HuH-7.5 (cell line): ENCODE data around the gene PIF1.
"Not testable (repeated sequence)": the region's sequence is repeated elsewhere in the genome, so short reads cannot be mapped to it uniquely, and the experiment has no call there.

Experiments used
- DNase-seq: peaks from one replicate; pipeline ENCODE4 v3.0.0; 2011; ENCODE audit warnings: low spot score

The PIF1 gene

DNA sequence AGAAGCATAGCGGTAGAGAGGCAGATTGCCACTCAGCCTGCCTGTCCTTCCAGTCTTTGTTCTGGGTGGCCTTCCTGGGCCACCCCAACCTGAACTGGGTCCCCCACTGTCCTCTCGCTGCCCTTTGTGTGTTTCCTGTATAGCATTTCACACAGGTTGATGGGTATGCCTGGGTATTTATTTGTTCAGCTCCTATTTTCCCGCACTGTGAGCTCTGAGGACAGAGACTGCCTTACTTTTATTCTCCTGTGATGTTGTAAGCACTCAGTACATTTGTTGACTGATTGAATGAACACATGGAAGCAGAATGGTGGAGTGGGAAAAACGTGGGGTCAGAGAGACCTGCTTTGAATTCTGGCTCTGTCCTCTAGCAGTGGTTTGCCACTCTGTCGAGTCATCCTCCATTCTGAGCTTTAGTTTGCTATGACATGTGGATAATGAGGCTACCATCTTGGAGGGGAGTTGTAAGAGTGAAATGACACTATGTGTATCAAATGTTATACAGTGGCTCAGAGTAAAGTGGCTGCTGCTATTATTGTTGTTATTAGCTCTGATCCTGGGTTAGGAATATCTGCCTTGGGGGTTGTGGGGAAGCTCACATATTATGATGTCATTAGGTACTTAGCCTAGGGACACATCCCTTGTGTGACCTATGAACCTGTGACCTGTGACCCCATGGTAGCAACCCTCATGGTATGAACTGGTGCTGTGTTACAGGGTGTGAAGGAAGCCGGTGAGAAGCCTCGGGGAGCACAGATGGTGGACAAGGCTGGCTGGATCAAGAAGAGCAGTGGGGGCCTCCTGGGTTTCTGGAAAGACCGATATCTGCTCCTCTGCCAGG is 22.6 kb upstream of the PIF1 start:
- no peak for DNase-seq

DNA sequence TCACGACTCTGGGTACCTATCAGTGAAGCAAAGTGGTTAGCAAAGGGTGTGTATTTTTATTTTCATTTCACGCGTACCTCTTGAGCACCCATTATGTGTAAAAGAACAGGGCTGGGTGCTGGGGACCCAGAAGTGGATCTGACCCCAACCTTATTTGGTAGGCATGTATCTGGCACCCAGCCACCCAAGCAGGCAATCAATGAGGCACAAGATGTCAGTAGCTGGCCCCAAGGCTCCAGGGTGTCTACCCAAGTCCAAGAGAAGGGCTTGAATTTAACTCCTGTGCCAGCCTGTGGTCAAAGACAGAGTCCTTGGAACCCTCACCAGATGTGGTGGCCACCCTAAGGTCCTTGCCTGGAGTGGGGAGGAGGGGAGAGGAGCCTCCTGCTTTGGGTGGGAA is 22.0 kb upstream of the PIF1 start:
- no peak for DNase-seq

DNA sequence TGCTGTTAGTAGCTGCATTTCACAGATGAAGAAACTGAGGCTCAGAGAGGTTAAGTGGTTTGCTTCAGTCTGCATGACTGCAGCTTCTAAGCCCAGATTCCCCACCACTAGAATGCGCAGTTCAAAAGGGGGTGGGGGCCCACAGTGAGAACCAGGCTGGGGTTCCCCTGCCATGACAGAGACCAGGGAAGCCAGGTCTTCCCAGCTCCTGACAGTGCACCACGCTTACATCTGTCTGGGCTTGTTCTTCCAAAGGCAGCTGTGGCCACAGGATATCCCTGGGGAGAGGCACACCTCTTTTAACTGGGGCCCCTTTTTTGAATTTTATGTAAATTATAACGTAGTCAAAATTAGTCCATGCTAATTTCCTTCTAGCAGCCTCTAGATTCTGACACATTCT is 21.6 kb upstream of the PIF1 start:
- DNase-seq: no peak

DNA sequence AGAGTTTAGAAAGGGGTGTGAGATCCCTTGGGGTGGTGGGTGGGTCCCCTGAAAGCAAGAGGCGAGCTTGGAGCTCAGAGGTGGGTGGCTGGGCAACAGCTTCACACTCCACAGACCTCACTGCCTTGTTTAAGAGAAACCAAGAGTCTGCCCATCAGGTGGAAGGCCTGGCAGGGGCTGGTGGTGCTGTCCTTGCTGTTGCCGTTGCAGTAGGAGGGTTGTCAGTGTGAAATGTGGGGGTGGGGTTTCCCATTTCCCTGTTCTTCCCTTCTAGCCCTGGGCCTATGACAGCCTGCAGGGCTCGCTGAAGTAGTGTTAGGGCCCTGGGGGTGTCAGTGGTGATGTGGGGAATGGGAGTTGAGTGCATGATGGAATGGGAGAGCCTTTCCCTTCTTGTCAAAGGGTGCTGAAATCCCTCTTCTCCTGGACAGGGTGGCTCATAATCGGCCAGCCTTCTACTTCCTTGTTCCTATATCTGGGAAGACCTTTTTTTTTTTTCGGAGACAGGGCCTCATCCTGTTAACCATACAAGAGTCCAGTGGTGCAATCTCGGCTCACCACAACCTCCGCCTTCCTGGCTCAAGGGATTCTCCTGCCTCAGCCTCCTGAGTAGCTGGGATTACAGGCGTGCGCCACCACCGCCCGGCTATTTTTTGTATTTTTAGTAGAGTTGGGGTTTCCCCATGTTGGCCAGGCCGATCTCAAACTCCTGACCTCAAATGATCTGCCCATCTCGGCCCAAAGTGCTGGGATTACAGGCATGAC is 20.6 kb upstream of the PIF1 start:
- no peak for DNase-seq

DNA sequence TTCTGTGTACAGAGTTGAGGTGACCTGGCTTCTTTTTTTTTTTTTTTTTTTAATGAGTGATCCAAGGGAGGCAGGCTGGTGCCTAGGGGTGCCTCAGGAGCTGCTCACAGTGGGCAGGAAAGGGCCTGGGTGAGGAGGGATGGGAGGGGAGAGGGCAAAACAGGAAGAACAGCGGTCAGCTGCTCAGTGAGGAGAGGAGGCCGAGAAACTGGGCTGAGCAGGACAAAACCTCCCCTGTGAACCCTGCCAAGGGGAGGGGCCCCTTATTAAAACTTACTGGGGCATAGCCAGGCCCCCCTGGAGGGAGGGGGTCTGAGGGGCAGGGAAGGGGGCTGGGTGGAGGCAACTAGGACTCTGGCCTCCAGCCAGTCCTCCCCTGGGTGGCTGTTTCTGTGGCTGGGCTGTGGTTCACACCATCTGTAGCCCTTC is 19.8 kb upstream of the PIF1 start:
- DNase-seq: no peak

GRCh38 chr15:64844576-64845145 is 19.2 kb upstream of the PIF1 start:
- no peak for DNase-seq

GRCh38 chr15:64843991-64844390 is 18.5 kb upstream of the PIF1 start:
- no peak for DNase-seq

DNA sequence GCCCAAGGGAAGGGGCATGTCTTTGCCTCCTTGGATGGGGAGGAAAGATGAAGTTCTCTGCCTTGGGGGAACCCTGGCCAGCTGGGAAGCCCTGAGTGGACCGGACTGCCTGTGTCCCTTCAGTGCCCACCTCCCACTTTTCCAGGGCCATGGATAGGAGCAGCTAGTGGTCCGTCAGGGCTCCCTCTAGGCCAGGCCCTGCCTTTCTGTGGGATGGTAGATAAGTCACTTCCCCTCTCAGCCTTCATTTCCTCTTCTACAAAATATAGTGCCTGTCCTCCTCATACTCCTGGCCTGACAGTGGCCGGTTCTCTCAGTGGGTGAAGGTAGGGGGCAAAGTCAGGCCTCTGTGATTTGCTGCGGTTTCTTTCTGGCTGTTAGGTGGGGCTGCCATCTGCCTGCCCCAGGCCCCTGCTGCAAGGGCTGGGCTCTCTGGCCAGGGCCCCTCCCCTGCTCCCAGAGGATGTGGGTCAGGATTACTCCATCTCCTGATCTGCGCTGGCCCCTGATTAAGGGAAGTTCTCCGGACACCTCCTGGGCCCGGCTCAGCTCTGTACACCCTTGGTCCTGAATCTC is 17.6 kb upstream of the PIF1 start:
- no peak for DNase-seq

DNA sequence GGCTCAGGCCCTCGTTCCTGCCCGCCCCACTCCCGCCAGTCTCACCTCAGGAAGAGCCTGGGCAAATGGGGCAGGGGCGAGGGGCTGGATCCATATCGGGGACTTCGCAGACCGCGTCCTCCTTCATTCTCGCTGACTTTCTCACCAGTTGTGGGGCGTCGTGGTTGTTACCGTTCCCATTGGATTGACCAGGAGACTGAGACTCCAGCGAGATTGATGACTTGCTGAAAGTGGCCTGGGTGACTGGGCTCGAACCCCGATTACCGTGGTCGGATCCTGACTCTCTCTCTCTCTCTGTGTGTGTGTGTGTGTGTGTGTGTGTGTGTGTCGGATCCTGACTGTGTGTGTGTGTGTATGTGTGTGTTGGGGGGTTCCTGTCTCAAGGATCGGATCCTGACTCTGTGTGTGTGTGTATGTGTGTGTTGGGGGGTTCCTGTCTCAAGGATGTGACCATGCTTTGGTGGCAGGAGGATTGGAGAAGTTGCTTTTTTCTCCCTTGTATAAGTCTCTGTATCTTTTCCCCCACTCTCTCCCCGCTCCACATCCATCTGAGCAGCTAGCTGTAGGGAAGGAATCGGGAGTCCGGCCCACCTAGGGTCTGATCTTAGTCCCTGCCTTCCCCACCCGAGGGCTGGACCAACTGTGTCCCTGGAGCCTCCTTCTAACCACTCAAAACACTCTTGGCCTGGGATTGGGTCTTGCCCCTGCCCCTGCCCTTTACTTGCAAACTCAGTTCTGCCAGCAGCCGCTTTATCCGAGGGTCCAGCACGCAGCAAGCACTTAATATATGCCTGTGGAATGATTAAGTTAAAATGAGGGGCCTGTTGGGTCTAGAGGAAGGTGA is 16.9 kb upstream of the PIF1 start:
- no peak for DNase-seq

DNA sequence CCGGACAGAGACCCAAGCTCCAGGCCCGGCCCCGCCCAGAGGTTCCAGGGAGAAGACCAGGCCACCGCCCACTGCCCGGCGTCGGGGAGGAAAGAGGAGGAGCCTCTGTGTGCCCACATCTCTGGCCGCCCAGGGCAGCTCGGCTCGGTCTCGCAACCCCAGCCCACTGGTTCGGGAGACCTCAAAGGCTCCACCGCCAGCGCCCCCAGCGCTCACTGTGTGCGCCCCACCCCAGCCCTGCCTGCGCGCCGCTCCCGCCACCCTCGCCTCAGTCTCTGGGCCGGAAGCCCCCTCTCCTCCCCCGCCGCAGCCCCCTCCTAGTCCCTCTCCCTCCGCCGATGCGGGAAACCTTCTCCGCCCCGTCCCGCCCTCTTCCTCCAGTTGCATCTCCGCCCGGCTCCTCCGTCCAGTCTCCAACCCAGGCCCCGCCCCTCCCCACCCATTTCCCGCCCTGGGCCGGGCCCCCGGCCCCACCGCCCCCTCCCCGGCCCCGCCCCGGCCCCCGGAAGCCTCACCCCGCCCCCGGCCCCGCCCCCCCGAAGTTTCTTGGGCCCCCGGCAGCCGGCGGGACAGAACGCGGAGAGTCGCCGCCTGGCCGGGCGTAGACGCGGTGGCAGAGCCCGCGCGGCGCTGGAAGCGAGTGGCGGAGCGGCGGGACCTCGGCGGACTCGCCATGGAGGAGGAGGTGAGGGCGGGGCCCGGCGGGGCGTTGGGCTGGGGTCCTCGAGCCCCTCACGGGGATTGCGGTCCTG is 16.1 kb upstream of the PIF1 start, which contains the start of gene PLEKHO2:
PLEKHO2 (plus strand) TSS at position 572 of the 752 bp plus-strand sequence; CDS start at position 674, 102 bp downstream.
- DNase-seq: peak; percentile 92

DNA sequence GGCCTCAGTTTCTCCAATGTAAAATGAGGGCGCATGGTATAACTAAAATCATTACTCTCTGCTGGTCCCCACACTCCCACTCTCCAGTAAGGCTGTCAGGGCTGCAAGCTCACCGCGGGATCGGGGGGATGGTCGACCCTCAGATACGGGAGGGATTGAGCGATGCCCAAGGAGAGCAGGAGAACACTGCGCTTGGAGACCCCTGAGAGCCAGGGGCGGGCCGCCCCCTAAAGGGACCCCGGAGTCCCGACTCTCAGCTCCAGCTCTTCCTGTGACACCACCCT is 15.6 kb upstream of the PIF1 start:
- no peak for DNase-seq

GRCh38 chr15:64837502-64837901 is 12.1 kb upstream of the PIF1 start:
- no peak for DNase-seq

DNA sequence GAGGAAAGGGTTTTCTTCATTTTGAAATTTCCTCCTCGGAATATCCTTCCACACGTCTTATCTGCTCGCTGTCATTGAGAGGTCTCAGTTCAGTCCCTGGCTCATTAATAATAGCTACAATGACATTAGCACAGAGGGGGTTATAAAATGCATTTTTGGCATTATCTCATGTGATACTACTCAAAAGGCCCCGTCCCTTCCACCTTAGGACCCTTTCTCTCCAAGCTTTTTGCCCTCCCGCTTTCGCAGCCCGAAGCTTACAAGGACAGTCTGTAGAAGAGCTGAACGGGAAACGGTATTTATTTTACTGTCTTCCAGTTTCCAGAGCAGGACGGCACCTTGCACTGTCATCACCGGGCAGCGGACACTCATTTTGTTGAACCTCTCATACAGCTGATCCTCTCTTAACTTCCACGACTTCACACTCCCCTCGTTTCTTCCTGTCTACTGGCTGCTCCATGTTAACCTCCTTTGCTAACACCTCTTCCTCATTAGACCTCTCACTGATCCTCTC is 10.6 kb upstream of the PIF1 start:
- DNase-seq: no peak

DNA sequence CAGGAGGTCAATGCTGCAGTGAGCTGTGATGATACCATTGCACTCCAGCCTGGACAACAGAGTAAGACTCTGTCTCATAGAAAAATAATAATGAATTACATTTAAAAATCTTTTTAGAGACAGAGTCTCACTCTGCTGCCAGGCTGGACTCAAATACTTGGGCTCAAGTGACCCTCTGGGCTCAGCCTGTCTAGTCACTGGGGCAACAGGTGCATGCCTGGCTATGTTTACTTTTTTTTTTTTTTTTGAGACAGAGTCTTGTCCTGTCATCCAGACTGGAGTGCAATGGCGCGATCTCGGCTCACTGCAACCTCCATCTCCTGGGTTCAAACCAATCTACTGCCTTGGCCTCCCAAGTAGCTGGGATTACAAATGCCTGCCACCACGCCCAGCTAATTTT is 8.2 kb upstream of the PIF1 start:
- no peak for DNase-seq

DNA sequence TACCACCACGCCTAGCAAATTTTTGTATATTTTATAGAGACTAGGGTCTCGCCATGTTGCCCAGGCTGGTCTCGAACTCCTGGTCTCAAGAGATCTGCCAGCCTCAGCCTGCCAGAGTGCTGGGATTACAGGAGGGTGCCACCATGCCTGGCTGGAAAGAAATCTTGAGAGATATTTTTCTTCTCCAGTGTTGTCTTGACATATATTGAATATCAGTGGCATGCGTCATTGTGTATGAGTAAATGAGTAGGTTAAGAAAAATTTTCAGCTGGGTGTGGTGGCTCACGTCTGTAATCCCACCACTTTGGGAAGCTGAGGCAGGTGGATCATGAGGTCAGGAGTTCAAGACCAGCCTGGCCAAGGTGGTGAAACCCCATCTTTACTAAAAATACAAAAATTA is 3.5 kb upstream of the PIF1 start:
- no peak for DNase-seq

DNA sequence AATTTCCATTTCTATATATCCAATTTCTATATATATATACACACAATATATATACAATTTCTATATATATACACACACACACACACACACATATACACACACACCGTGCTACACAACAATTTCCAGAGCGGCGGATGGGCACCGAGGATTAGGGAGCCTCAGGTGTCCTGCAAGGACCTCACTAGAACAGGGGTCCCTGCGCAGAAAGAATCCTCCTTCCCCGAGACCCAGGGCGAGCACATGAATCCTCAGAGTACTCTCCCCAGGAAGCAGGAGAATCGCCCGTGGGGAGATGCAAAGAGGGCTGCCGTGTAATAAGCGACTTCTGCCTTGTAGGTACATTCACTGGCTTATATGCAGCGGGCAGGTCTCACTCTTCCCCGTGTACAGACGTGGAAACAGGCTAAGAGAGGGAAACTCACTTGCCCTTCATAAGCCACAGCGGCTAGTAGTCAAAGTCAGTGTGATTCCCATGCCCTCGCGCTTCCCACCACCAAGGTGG is 467 bp downstream of the PIF1 start:
- DNase-seq: no peak

DNA sequence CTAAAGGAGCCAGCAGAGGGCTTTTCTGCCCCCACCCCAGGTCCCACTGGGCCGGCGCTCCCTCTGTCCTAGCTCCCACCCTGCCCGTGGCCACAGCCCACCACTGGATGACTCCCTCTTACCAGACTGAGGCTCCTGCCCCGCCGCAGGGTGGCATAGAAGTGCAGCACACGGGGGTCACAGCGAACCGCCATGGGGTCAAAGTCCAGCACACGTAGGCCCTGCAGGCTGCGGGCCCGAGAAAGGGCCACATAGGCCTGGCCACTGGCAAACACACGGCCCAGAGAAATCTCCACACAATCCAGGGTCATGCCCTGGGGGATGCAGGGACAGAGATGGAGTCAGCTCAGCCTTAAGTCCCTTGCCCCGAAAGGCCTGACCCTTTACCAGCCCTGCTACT is 9.0 kb downstream of the PIF1 start:
- no peak for DNase-seq

DNA sequence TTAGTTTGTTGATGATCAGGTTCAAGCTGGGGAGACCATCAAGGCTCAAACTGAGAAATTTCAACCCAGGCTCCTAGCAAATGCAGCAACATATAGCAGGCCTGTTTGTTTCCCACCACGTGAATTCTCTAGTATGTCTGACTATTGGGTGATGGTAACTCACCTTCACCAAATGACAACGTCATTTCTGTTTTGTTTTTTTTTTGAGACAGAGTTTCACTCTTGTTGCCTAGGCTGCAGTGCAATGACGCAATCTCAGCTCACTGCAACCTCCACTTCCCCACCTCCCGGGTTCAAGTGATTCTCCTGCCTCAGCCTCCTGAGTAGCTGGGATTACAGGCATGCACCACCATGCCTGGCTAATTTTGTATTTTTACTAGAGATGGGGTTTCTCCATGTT is 10.5 kb downstream of the PIF1 start:
- DNase-seq: not testable (repeated sequence)

- DNase-seq: not testable (repeated sequence)
Measured at GRCh38 chr15:64814283-64814682, 11.2 kb downstream of the PIF1 start.

DNA sequence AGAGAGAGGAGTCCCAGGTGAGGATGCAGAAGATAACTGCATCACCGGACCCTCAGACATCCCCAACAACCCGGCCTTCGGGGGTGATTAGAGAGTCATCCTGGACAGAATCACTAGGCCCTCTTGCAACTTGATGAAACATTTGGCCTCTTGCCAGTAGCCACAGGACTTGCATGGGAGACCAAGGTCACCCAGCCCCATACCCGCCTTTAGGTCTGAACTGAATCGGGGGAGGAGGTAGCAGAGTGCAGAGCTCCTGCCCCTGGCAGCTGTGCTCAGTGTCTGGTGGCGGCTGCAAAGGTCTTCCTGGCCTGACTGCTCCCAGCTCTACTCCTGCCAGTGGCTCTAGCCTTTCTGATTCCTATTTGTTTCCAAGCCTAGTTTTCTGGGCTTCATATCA is 12.4 kb downstream of the PIF1 start:
- DNase-seq: no peak
